Stimulated activated CD4-positive, alpha-beta T cell treated with anti-CD3 and anti-CD28 coated beads, Interleukin-4, amount 100 ng/mL, for 48 hours (primary cell): ENCODE measurements around the gene GRHPR.

Experiments used
- DNase-seq, 2 donors: peaks; one replicate each; pipeline ENCODE4 v3.0.0-alpha.2; 2020; ENCODE audit warnings: low read depth in 2 of 2

The GRHPR gene

GRCh38 chr9:37398464-37399025, 24.0 kb upstream of the GRHPR start:
- DNase-seq: no peak

- DNase-seq: no peak
Measured at GRCh38 chr9:37399336-37399735, 23.2 kb upstream of the GRHPR start.

- DNase-seq: no peak
Measured at GRCh38 chr9:37404590-37404989, 17.9 kb upstream of the GRHPR start.

GRCh38 chr9:37405350-37405749, 17.1 kb upstream of the GRHPR start:
- no peak for DNase-seq

DNA sequence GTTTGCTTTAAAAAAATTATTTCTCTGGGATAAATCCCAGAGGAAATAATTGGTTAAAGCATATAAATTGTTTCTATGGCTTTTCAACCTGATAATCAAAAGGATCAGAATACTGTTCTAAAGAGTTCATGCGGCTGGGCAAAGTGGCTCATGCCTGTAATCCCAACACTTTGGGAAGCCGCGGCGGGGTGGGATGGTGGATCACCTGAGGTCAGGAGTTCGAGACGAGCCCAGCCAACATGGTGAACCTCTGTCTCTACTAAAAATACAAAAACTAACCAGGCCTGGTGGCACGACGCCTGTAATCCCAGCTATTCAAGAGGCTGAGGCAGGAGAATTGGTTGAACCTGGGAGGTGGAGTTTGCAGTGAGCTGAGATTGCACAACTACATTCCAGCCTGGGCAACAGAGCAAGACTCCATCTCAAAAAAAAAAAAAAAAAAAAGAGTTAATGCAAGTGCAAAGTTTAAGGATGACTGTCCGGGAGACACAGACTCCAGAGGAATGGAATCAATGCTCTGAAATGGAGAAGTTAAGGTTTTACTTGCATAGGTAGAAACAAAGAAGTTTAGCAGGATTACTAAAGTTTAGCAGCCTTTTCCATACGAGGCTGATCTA, 16.6 kb upstream of the GRHPR start:
- no peak for DNase-seq

DNA sequence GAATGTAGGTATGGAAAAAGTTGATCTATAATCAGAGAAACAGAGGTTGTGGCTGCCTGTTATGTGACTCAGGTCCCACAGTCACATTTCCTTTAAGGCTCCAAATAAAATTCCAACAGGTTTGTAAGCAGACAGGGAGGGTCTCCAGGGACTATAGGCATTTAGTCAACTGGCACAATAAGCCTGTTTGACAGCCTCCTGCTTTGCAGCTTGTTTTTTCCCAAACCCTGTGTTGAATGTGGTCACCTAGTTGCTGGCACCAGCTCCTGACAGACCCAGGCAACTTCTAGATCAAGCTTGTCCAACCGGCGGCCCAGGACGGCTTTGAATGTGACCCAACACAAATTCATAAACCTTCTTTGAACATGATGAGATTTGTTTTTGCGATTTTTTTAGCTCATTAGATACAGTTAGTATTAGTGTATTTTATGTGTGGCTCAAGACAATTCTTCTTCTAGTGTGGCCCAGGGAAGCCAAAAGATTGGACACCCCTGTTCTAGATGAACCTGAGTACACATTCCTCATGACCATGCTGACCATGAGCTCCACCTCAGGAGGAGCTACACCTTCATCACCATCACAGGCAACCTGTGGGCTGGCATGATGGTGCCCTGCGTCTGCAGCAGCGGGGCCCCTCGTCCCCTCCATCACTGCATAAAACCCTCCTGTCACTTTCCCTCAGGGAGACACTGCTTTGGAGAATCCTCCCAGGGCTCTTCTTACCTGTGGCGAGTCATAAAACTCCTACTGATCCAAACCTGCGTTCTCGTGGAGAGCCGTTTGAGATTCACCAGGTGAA, 15.7 kb upstream of the GRHPR start:
- DNase-seq: no peak

DNA sequence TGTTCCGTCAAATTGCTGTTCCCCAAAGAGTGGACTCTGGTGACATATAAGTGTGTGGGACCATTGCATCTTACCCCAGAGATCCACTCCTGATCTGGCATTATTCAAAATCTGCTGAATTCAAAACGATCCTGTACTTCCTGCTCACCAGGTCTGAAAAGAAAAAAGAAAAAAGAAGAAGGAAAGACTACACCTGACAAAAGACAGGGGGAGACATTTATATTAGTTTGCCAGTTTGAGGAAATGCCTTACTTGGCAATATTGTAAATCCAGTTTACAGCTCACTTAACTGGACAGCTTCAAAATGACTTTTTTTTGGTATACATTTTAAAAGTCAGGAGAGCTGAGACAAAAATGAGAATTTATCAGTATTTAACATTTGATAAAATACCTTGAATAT, 15.0 kb upstream of the GRHPR start:
- no peak for DNase-seq

DNA sequence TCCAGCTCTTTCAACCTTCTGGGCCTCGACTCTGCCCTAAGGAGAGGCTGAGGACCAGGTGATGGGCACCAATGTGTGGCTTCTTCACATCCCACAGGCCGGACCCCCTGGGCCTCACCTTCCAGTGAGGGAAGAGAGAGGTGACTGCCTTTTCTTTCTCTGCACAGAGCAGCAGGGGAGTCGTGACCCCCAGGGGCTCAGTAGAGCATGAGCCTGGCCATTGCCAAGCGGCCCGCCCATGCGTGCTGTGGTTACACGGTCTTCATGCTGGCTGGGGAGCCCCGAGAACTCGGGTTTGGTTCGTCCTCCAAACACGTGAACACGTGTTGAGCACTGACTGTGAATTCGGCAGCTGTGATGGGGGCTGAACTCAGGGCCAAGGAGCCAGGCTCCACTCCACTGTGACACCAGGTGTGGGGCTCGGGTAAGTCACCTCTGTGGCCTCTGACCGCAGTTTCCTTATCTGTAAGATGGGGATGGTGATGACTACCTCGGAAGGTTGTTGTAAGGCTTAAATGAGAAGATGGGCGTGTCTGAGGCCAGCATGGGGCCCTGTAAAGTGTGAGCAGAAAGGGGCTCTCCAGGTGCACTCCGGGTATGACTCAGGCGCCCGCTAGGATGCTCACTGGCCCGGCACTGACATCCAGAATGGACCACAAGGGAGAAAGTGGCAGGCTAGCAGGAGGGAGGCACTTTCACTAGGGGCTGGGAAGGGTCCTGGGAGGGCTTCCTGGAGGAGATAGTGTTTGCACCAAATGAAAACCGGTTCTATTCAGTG, 13.4 kb upstream of the GRHPR start:
- DNase-seq: peak; percentile 36 to 76

DNA sequence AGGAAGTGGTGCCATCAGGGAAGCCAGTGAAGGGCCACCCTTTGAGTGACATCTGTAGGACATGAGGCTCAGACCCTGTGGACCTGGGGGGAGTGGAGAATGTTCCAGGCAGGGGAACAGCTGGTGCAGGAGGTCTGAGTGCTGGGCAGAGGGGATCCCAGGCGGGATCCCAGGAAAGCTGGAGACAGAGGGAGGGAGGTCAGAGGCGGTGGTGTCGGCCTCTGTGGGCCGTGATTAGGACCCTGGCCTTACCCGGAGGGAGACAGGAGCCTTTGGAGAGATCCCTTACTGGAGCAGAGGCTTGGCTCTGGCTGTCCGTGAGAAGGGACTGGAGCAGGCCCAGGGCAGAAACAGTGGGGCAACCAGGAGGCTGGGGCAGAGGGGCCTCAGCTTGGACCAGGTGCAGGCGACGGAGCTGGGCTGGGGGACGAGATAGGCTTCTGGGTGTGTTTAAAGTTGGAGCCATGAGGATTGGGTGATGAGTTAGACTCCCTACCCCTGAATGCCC, 12.1 kb upstream of the GRHPR start:
- DNase-seq: no peak

- peak in 1 of 2 donors; percentile 32 for DNase-seq
Measured at GRCh38 chr9:37410969-37411785, 11.3 kb upstream of the GRHPR start.

DNA sequence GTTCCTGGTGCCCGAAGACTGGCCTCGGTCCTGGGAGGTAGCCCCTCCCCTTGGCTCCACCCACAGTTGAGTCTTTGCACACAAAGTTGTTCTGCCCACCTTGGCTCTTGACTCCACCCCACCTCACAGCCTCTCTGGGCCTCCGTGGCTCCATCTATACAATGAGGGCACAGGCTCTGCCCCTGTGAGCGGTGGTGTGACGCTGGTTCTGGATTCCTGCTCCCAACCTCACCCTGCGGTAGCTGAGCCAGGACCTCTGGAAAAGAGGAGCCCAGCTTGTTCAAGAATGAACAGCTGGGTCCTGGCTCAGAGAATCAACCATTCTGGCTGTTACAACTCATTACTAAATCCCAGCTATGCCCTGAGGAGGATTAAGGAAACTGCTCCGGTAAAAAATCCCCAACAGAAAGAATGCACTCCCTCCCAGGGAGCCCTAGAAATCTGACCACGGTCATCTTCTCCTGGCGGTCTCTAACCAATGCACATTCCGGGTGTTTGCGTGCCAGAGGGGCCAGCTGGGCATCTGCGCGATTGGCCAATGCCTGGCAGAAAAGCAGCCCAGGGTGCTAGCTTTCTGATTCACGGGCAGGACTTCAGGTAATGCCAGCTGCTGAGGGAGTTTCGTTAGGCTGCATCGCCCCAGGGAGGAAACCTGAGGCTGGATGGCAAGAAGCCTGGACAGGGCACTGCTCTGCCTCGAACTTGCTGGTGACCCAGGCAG, 9.9 kb upstream of the GRHPR start:
- DNase-seq: no peak

DNA sequence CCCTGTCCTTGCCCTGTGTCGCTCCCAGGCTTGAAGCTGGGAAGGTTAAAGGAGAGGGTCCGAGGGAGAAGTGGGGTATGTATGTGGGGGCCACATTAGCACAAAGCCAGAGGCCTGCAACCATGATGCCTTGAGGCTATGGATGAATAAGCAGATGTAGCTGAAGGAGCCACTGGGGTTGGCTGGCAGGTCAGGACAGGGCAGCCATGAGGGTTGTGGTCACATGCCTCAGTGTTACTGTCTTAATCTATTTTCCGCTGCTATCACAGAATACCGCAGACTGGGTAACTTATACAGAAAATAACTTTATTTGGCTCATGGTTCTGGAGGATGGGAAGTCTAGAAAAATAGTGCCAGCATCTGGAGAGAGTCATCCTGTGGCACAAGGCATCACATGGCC, 9.2 kb upstream of the GRHPR start:
- no peak for DNase-seq

GRCh38 chr9:37414503-37414943, 8.0 kb upstream of the GRHPR start:
- no peak for DNase-seq

DNA sequence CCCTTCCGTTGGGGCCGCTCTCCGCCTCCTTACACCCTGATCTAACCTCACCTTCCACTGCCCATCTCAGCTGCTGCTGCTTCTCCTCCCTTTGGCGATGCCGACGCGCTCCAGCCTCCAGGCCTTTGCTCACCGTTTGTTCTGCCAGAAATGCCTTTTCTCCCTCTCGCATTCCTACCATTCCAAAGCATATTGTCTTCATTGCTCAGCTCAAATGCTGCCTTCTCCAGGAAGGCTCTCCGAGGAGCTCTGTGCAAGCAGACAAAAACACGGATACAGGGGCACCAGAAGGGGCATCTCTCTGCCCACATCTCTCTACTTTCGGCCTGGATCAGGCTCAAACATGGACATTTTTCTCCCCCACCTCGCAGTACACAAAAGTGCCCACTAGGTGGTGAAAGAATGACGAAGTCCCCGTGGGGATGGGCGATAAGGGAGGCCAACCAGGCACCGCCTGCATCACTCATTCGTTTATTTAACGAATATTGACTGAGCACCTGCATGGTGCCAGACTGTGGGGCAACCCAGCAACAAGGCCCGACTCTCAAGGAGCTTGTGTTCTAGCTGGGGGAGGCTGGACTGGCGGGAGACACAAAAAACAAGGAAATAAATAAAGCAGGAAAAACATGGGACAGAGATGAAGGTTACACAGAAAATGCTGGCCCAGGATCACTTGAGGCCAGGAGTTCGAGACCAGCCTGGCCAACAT, 7.3 kb upstream of the GRHPR start:
- DNase-seq: peak; percentile 68 to 78

- no peak for DNase-seq
Measured at GRCh38 chr9:37417252-37417803, 5.2 kb upstream of the GRHPR start.

DNA sequence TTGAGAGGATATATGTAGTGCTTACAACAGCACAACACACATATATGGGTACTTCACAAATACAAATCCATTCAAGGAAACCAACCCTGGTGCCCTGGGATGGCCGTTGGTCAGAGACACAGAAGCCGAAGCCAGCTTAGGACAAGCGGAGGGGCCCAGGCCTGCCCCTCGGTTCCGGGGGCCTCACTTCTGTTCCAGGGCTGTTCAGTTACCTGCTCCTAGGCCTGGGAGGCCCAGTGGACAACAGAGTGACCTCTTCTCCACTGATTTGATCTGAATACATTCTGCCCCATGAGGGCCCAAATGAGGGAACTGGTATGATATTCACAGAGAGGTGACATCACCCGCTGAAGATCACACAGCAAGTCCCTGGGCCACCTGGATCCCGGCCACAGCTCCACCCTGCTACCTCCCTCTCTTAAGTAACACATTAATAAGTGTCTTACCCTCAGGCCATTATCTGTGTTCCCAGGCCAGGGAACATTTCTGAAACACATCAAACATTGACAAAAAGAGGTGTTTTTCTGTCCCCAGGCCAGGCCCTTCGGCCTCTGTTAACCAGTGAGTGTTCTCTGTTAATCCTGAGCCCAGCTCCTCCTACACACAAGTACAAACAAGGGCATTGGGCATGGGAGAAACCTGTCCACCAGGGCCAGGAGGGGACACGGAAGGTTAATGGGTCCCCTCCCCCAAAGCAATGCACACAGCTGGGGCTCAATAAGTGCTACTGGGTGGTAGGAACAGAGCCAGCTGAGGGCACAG, 4.5 kb upstream of the GRHPR start:
- no peak for DNase-seq

DNA sequence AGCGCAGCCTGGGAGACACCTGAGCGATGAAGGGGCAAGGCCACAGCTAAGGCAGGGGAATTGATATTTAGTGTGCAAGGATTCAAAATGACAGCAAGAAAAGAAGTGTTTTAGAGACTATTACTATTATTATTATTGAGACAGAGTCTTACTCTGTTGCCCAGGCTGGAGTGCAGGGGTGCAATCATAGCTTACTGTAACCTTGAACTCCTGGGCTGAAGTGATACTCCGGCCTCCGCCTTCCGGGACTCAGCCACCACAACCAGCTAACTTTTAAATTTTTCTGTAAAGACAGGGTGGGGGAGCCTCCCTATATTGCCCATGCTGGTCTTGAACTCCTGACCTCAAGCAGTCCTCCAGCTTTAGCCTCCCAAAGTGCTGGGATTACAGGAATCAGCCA, 3.3 kb upstream of the GRHPR start:
- DNase-seq: no peak

DNA sequence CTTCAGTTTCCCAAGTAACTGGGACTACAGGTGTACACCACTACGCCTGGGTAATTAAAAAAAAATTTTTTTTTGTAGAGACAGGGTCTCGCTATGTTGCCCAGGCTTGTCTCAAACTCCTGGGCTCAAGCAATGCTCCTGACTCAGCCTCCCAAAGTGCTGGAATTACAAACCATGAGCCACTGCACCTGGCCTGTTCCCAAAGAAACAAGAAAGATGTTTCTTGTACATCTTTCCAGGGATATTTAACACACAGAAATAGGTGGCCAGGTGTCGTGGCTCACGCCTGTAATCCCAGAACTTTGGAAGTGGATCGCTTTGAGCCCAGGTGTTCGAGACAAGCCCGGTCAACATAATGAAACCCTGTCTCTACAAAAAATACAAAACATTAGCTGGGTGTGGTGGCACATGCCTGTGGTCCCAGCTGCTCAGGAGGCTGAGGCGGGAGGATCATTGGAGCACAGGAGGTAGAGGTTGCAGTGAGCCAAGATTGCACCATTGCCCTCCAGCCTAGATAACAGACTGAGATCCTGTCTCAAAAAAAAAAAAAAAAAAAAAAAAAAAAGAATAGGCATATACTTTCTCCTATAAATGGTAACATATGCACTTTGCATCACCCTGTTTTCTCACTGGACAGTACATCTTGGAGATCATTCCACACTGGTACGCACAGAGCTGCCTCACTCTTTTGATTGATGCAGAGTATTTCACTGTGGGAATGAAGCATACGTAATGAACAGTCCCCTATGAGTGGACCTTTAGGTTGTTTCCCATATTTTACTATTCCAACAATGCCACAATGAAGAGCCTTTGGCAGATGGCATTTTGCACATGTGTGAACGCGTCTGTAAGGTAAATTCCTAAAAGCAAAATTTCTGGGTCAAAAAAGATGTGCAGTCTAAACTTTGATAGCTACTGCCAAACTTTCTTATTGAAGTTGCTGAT, 2.0 kb upstream of the GRHPR start:
- no peak for DNase-seq
